Measurements from ENCODE around the gene GGACT.

DNA sequence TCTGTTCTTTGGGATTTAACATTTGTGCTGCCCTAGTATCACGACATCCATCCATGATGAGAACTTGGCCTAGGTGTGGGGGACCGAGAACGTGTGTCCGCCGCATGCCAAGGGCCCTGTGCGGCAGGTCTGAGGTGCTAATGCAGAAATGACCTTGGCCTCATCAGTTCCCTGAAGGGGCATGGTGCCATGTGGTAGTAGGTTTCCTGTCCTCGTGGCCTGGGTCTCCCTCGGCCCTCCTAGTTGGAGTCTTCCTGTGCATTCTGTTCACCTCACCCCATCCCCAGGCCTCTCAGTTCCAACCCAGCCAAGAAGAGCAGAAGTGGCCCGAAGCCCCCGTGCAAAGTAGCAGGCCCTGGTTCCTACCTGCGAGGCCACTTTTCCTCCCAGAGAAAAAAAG is 59.8 kb downstream of the GGACT start:
- TF ChIP-seq POLR2AphosphoS5 (IDR thresholded peaks at IDR 0.05; ENCODE audit: low read depth, low read length) = no peak
- TF ChIP-seq, protein P1, sequence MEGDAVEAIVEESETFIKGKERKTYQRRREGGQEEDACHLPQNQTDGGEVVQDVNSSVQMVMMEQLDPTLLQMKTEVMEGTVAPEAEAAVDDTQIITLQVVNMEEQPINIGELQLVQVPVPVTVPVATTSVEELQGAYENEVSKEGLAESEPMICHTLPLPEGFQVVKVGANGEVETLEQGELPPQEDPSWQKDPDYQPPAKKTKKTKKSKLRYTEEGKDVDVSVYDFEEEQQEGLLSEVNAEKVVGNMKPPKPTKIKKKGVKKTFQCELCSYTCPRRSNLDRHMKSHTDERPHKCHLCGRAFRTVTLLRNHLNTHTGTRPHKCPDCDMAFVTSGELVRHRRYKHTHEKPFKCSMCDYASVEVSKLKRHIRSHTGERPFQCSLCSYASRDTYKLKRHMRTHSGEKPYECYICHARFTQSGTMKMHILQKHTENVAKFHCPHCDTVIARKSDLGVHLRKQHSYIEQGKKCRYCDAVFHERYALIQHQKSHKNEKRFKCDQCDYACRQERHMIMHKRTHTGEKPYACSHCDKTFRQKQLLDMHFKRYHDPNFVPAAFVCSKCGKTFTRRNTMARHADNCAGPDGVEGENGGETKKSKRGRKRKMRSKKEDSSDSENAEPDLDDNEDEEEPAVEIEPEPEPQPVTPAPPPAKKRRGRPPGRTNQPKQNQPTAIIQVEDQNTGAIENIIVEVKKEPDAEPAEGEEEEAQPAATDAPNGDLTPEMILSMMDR (IDR thresholded peaks at IDR 0.05) = no peak
- TF ChIP-seq, protein P2, sequence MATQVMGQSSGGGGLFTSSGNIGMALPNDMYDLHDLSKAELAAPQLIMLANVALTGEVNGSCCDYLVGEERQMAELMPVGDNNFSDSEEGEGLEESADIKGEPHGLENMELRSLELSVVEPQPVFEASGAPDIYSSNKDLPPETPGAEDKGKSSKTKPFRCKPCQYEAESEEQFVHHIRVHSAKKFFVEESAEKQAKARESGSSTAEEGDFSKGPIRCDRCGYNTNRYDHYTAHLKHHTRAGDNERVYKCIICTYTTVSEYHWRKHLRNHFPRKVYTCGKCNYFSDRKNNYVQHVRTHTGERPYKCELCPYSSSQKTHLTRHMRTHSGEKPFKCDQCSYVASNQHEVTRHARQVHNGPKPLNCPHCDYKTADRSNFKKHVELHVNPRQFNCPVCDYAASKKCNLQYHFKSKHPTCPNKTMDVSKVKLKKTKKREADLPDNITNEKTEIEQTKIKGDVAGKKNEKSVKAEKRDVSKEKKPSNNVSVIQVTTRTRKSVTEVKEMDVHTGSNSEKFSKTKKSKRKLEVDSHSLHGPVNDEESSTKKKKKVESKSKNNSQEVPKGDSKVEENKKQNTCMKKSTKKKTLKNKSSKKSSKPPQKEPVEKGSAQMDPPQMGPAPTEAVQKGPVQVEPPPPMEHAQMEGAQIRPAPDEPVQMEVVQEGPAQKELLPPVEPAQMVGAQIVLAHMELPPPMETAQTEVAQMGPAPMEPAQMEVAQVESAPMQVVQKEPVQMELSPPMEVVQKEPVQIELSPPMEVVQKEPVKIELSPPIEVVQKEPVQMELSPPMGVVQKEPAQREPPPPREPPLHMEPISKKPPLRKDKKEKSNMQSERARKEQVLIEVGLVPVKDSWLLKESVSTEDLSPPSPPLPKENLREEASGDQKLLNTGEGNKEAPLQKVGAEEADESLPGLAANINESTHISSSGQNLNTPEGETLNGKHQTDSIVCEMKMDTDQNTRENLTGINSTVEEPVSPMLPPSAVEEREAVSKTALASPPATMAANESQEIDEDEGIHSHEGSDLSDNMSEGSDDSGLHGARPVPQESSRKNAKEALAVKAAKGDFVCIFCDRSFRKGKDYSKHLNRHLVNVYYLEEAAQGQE (IDR thresholded peaks at IDR 0.05; ENCODE audit: insufficient read depth in 1 of 2, low read depth in 2 of 2, low read length in 1 of 2) = no peak

Data from Panc1 (cell line).